Keratinocyte (primary cell): Measurements from ENCODE around the gene ATXN7. TPM values are rescaled to one million over a fixed set of nuclear protein-coding genes. Genes with fewer than 3 reads are reported as not detected.

Experiments
- DNase-seq: peaks from one replicate; pipeline ENCODE4 v3.0.0-alpha.2; 2011; ENCODE audit warnings: low read depth, missing footprints, low spot score
- FAIRE-seq: peaks from 2 replicates; lab custom pipeline; 2011; peaks lifted over from hg19 to GRCh38; lab: Jason Lieb, UNC
- H2AFZ ChIP-seq: 2 replicates; pipeline ENCODE4 v1.6.0; 2012; ENCODE audit warnings: low read length, control low read depth, inconsistent platforms; ENCODE audit not compliant: control insufficient read depth
- H3K27ac ChIP-seq: 2 replicates; pipeline ENCODE4 v1.5.1; 2011; ENCODE audit warnings: low read length; ENCODE audit not compliant: control insufficient read depth, insufficient read depth
- H3K27me3 ChIP-seq: 3 replicates; pipeline ENCODE4 v1.6.0; 2011; ENCODE audit warnings: low read length; ENCODE audit not compliant: control insufficient read depth, insufficient read depth; ENCODE audit errors: extremely low read depth
- H3K36me3 ChIP-seq, 2 experiments: 2 replicates in 1 of 2; 3 replicates in 1 of 2; pipeline ENCODE4 v1.5.1; 2011; ENCODE audit warnings: low read length in 2 of 2, mild to moderate bottlenecking in 1 of 2; ENCODE audit not compliant: control insufficient read depth in 2 of 2, insufficient read depth in 2 of 2; ENCODE audit errors: extremely low read depth in 1 of 2
- H3K4me1 ChIP-seq: 3 replicates; pipeline ENCODE4 v1.5.1; 2011; ENCODE audit warnings: low read length; ENCODE audit not compliant: control insufficient read depth, insufficient read depth; ENCODE audit errors: extremely low read depth
- H3K4me2 ChIP-seq: 3 replicates; pipeline ENCODE4 v1.6.0; 2011; ENCODE audit warnings: low read depth, low read length; ENCODE audit not compliant: control insufficient read depth, insufficient read depth; ENCODE audit errors: extremely low read depth
- H3K4me3 ChIP-seq, 3 experiments: fragments of 200-600 bp in 1 of 3; sonication (generic) in 1 of 3; 2 replicates in 2 of 3; 3 replicates in 1 of 3; pipeline ENCODE4 v1.5.1; 2011 to 2016; ENCODE audit warnings: low read length in 3 of 3, mild to moderate bottlenecking in 3 of 3, control low read depth in 2 of 3, inconsistent platforms in 1 of 3, low read depth in 1 of 3, mixed read lengths in 1 of 3, mixed run types in 1 of 3, moderate library complexity in 1 of 3; ENCODE audit not compliant: control insufficient read depth in 2 of 3, insufficient read depth in 2 of 3; ENCODE audit errors: extremely low read depth in 1 of 3
- H3K79me2 ChIP-seq: 2 replicates; pipeline ENCODE4 v1.6.0; 2012; ENCODE audit warnings: low read length; ENCODE audit not compliant: control insufficient read depth, insufficient read depth
- H3K9ac ChIP-seq: 3 replicates; pipeline ENCODE4 v1.6.0; 2011; ENCODE audit warnings: low read length; ENCODE audit not compliant: control insufficient read depth, insufficient read depth; ENCODE audit errors: extremely low read depth
- H3K9me1 ChIP-seq: 3 replicates; pipeline ENCODE4 v1.6.0; 2011; ENCODE audit warnings: low read length; ENCODE audit not compliant: control insufficient read depth, insufficient read depth; ENCODE audit errors: extremely low read depth
- H3K9me3 ChIP-seq: 2 replicates; pipeline ENCODE4 v1.5.1; 2012; ENCODE audit warnings: low read depth, low read length; ENCODE audit not compliant: control insufficient read depth
- H4K20me1 ChIP-seq: 3 replicates; pipeline ENCODE4 v1.6.0; 2011; ENCODE audit warnings: low read length; ENCODE audit not compliant: control insufficient read depth, insufficient read depth; ENCODE audit errors: extremely low read depth
- CTCF ChIP-seq, 3 experiments: IDR thresholded peaks in 1 of 3; conservative IDR thresholded peaks in 1 of 3; optimal IDR thresholded peaks in 1 of 3; 2 replicates in 2 of 3; 3 replicates in 1 of 3; pipeline versions ENCODE3 to v1.5.1; 2011; ENCODE audit warnings: low read length in 3 of 3, mild to moderate bottlenecking in 3 of 3, moderate library complexity in 2 of 3, control low read depth in 1 of 3, inconsistent platforms in 1 of 3; ENCODE audit not compliant: insufficient read depth in 2 of 3; ENCODE audit errors: extremely low read depth in 1 of 3
- EZH2 ChIP-seq: IDR thresholded peaks from one replicate; pipeline ENCODE4 v1.6.1; 2012; ENCODE audit warnings: inconsistent platforms, mild to moderate bottlenecking, low read length, moderate library complexity
- dilution Hi-C: fragments of 300-500 bp; cut with MboI; formaldehyde crosslinking; loops from one replicate; pipeline ENCODE4 v1.7.0; 2020; ENCODE audit warnings: low sequenced_read_pairs; ENCODE audit not compliant: extremely low pct_ligation_motif_present
- polyA plus RNA-seq, 5 experiments: library from polyadenylated mRNA; depleted of rRNA in 3 of 5; stranded (reverse) in 3 of 5; stranded (forward) in 1 of 5; unstranded in 1 of 5; fragments of >200 nt; gene quantifications; 1 replicate in 1 of 5; 2 replicates in 3 of 5; 3 replicates in 1 of 5; pipeline versions ENCODE4 v1.2.1 to v1.2.3, GENCODE V29; 2011 to 2012; ENCODE audit warnings: missing spikeins in 2 of 5, low read depth in 1 of 5, low replicate concordance in 1 of 5

The ATXN7 gene
- polyA plus RNA-seq, 1 donor (not counting 4 experiments of a cell fraction or from before 2014, with no cell fraction given): 8.8 TPM

DNA sequence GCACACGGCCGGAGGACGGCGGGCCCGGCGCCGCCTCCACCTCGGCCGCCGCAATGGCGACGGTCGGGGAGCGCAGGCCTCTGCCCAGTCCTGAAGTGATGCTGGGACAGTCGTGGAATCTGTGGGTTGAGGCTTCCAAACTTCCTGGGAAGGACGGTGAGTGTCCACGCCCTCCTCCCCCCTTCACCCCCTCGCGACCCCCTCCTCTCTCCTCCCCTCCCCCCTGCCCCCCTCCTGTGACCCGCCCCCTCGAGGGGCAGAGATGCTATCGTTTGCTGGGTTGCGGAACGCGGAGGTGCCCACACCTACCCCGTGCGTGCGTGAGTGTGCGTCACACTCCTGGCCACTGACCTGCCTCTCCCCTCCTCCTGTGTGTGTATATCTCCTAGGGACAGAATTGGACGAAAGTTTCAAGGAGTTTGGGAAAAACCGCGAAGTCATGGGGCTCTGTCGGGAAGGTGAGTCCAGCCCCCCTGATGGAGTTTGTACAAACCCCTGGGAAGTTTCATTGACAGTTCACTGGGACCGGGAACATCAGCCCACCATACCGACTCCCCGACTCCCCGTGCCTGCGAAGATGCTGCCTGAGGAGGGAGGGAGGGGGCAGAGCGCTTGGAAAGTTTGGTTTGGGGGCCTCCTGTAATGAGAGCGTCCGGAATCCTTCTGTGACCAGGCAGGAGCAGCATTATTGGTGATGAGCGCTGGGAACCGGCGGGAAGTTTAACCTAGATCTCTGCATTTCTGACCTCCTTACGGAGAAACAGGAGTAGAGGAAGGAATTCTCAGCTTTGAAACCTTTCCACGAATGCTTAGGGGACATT lies 49.3 kb downstream of the ATXN7 start:
- Histone ChIP-seq H3K27me3 (no peaks in the 10 kb centered on the region), H3K4me2 (peak overlapping the region; percentile 90), H3K9me1 (no peaks in the 10 kb centered on the region), H3K27ac (peak overlapping the region; percentile 73), H3K4me3 (peak overlapping the region; percentile 42 to 73 (median 51)), H3K9me3 (no peaks in the 10 kb centered on the region), H4K20me1 (peaks cover 3% of the 10 kb centered on the region), H3K9ac (peak overlapping the region; percentile 80), H3K36me3 (peaks cover 8 to 12% of the 10 kb centered on the region in 2 experiments), H3K79me2 (peaks cover 26% of the 10 kb centered on the region), H3K4me1 (peaks cover 24% of the 10 kb centered on the region), H2AFZ (no peak overlapping the region)
- DNase-seq (no peak), FAIRE-seq (peak; percentile 26)
- TF ChIP-seq EZH2 (no peak), CTCF (optimal IDR thresholded peaks at IDR 0.05 in 1 of 3, IDR thresholded peaks at IDR 0.05 in 1 of 3, conservative IDR thresholded peaks at IDR 0.05 in 1 of 3; ENCODE audit: extremely low read depth in 1 of 3, insufficient read depth in 2 of 3, low read length in 3 of 3) (no peak)
- dilution Hi-C loops: no loop called here

GRCh38 chr3:63914312-63914711 lies 50.6 kb downstream of the ATXN7 start:
- Histone ChIP-seq H3K9me1 (no peaks in the 10 kb centered on the region), H2AFZ (no peak overlapping the region), H3K4me2 (peak overlapping the region; percentile 90), H3K27ac (peak overlapping the region; percentile 73), H3K4me1 (peaks cover 24% of the 10 kb centered on the region), H3K36me3 (peaks cover 11 to 13% of the 10 kb centered on the region in 2 experiments), H3K9me3 (no peaks in the 10 kb centered on the region), H3K79me2 (peaks cover 27% of the 10 kb centered on the region), H3K27me3 (no peaks in the 10 kb centered on the region), H4K20me1 (peaks cover 3% of the 10 kb centered on the region), H3K4me3 (peak overlapping the region in 2 of 3 experiments; percentile 30 to 73), H3K9ac (peak overlapping the region; percentile 80)
- FAIRE-seq (no peak), DNase-seq (no peak)
- TF ChIP-seq EZH2 (no peak), CTCF (optimal IDR thresholded peaks at IDR 0.05 in 1 of 3, IDR thresholded peaks at IDR 0.05 in 1 of 3, conservative IDR thresholded peaks at IDR 0.05 in 1 of 3; ENCODE audit: extremely low read depth in 1 of 3, insufficient read depth in 2 of 3, low read length in 3 of 3) (no peak)
- dilution Hi-C loops: no loop called here
